Activated naive CD4-positive, alpha-beta T cell treated with anti-CD3 and anti-CD28 coated beads, Interleukin-2, amount 10 ng/mL, durations not matched to agents 5 hours and 36 hours (primary cell): Measurements from ENCODE around the gene TWIST2. TPM values are rescaled to one million over a fixed set of nuclear protein-coding genes. Genes with fewer than 3 reads are reported as not detected.

Experiments used
- total RNA-seq, 2 experiments: library from RNA; stranded (reverse); gene quantifications; one replicate each; pipeline ENCODE4 v1.2.3, GENCODE V29; 2021

The TWIST2 gene
- total RNA-seq: not detected

GRCh38 chr2:238847841-238848690 lies at the start of gene TWIST2:
Gene TWIST2, plus strand, starts transcription at chr2:238848085. Its CDS starts 131 bp downstream, at chr2:238848216.

